ENCODE data around the gene HAUS1.

- TF ChIP-seq CTCF (IDR thresholded peaks at IDR 0.05) (no peak), POLR2A (IDR thresholded peaks at IDR 0.05) (no peak), EP300 (IDR thresholded peaks at IDR 0.05) (no peak)
Observed at GRCh38 chr18:46070815-46071652, 33.2 kb upstream of the HAUS1 start.

Measured in ovary (tissue), 3 donors.